GM04503 (cell line): Measurements from ENCODE around the gene SUPV3L1.
"Not testable (repeated sequence)": the region's sequence is repeated elsewhere in the genome, so short reads cannot be mapped to it uniquely, and the experiment has no call there.

Experiments
- DNase-seq: peaks from one replicate; pipeline ENCODE4 v3.0.0-alpha.2; 2012; ENCODE audit warnings: low read depth

The SUPV3L1 gene

DNA sequence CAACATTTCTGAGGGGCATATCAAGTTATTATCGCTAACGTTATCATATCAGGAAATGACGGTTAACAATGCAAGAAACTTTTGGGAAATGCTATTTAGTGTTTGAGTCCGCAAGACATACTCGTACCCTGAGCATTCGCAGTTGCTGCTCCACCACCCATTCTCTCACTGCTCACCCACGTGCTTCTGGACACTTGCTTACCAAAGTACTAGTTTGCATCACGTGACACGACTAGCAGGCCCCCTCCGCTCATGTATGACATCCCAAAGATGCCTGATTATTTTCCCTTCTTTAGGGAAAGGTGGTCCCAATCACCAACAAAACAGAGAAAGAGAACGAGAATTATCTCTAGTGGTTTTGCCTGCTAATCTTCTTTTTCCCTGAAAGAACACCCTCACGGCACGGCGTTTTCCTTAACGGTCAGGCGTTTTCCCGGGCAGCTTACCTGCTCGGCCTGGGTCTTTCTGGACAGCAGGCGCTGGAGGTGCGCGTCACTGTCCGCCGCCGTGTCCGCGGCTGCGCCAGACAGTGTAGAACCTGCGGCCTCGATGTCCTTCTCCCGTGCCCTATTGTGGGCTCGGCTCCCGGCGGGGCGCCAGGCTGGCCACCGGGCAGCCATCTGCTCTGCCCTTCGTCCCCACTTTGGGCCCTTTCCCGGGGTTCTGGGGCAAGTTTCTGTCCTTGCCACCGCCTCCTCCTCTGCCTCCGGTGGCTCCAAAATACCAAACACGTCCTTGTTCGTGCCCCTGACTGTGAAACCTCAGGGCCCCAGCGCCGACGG is at the start of gene SUPV3L1:
SUPV3L1 (plus strand) TSS at position 492 of the 782 bp plus-strand sequence; CDS start at position 550, 58 bp downstream.
- DNase-seq = peak; percentile 83

GRCh38 chr10:69130251-69130650 is 49.8 kb upstream of the SUPV3L1 start:
- DNase-seq = no peak

DNA sequence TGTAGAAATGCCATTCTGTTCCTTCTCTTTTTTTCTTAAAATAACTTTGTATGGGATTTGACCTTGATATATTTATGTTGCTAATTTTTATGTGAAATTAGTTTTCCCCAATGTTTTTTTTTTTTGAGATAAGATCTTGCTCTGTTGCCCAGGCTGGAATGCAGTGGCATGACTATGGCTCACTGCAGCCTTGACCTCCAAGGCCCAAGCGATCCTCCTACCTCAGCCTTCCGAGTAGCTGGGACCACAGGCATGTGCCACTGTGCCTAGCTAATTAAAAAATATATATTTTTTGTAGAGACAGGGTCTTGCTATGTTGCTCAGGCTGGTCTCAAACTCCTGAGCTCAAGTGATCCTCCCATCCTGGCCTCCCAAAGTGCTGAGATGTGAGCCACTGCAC is 40.1 kb upstream of the SUPV3L1 start:
- no peak for DNase-seq

- DNase-seq = no peak
These were observed 38.7 kb upstream of the SUPV3L1 start for GRCh38 chr10:69141304-69141703.

DNA sequence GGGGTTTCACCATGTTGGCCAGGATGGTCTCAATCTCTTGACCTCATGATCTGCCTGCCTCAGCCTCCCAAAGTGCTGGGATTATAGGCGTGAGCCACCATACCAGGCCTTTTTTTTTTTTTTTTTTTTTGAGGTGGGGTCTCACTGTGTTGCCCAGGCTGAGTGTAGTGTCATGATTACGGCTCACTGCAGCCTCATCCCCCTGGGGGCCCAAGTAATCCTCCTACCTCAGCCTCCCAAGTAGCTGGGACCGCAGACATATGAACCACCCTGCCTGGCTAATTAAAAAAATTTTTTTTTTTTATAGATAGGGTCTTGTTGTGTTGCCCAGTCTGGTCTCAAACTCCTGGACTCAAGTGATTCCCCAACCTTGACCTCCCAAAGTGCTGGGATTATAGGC is 38.0 kb upstream of the SUPV3L1 start:
- not testable (repeated sequence) for DNase-seq

DNA sequence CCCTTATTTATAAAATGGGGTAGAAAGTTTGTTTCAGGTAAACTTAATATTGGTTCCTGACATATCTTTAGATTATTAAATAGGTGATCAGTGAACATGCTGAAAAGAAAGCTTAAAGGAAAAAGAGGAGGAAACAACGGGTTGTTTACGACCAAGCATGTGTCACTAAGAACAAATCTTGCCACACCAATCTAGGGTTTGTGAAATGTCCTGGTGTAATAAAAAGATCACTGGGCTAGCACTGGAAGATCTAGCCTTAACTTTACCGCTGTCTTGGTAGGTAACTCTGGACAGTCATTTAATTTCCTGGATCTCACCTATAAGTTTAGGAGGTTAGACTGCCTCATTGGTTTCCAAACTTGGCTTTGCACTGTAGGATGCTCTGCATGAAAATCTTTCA is 37.1 kb upstream of the SUPV3L1 start:
- no peak for DNase-seq

DNA sequence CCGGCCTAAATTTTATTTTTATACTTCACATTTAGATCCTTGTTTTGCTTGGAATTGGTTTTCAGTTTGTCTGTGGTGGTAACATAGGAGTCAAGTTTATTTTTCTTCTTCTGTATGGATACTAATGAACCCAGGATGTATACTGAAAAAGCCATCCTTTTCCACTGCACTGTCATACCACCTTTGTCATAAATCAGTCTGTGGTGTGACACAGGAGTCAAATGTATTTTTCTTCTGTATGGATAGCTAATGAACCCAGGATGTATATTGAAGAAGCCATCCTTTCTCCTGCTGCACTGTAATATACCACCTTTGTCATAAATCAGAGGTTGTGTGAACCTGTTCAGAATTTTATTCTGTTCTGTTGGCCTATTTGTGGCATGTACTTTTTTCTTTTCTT is 34.7 kb upstream of the SUPV3L1 start:
- no peak for DNase-seq

GRCh38 chr10:69145864-69146263 is 34.2 kb upstream of the SUPV3L1 start:
- DNase-seq = no peak

GRCh38 chr10:69146759-69147158 is 33.3 kb upstream of the SUPV3L1 start:
- no peak for DNase-seq

DNA sequence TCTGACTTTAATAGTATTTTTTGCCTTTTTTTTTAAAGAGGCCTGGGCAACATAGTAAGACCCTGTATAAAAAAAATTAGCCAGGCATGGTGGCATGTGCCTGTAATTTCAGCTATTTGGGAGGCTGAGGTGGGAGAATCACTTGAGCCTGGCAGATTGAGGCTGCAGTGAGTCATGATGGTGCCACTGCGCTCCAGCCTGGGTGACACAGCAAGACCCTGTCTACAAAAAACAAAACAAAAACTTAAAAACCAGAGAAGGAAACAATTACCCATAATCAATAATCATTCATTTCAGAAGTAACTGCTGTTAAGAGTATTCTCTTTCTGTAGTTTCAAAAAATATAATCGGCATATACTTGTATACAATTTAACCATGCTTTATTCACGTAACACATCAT is 28.1 kb upstream of the SUPV3L1 start:
- DNase-seq = no peak

- DNase-seq = no peak
These were observed 26.8 kb upstream of the SUPV3L1 start for GRCh38 chr10:69153227-69153626.

DNA sequence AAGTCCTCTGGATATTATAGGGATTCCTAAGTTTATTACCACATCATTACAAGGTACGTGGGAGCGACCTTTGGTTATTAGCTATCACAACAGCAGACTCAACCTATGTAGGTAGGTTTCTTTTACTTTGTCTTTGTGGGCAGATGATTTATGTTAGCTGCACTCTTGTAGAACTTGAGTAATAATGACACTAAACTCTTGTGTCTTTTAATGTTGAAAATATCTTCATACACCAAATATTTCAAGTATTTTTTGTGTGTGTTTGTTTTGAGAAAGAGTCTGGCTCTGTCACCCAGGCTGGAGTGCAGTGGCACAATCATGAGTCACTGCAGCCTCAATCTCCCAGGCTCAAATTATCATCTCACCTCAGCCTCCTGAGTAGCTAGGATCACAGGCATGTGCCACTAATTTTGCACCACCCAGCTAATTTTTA is 19.2 kb upstream of the SUPV3L1 start:
- peak; percentile 55 for DNase-seq

- DNase-seq = no peak
These were observed 11.5 kb upstream of the SUPV3L1 start for GRCh38 chr10:69168493-69168892.

GRCh38 chr10:69172241-69172982 is 7.6 kb upstream of the SUPV3L1 start:
- peak; percentile 42 for DNase-seq

DNA sequence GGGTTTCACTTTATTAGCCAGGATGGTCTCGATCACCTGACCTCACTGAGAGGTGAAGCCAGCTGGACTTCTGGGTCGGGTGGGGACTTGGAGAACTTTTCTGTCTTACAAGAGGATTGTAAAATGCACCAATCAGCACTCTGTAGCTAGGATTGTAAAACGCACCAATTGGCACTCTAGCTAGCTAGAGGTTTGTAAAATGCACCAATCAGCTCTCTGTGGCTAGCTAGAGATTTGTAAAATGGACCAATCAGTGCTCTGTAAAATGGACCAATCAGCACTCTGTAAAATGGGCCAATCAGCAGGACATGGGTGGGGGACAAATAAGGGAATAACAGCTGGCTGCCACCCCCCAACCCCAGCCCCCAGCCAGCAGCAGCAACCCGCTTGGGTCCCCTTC is 4.7 kb upstream of the SUPV3L1 start:
- not testable (repeated sequence) for DNase-seq

DNA sequence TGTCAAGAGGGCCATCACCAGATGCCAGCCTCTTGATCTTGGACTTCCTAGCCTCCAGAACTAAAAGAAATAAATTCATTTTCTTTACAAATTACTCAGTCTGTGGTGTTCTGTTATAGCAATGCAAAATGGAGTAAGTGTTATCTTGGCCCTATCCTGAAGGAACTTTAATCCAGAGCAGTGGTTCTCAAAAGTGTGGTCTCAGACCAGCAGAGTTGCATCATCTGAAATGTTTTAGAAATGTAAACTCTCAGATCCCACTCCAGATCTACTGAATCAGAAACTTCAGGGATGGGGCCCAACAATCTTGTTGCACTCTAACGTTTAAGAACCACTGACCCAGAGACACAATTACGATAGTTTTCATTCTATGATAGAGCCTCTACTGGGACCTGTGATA is 3.2 kb upstream of the SUPV3L1 start:
- DNase-seq = no peak

GRCh38 chr10:69179089-69179742 is 818 bp upstream of the SUPV3L1 start:
- no peak for DNase-seq

GRCh38 chr10:69180525-69181204 is 631 bp downstream of the SUPV3L1 start:
- no peak for DNase-seq

GRCh38 chr10:69181433-69181832 is 1.4 kb downstream of the SUPV3L1 start:
- no peak for DNase-seq

DNA sequence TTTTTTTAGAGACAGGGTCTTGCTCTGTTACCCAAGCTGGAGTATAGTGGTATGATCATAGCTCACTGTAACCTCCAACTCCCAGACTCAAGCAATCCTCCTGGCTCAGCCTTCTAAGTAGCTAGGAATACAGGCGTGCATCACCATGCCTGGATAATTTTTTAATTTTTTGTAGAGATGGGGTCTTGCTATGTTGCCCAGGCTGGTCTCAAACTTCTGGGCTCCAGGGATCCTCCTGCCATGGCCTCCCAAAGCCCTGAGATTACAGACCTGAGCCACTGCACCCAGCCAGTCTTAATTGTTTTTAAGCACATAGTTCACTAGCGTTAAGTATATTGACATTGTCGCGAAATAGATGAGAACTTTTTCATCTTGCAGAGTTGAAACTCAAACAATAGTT is 2.0 kb downstream of the SUPV3L1 start:
- no peak for DNase-seq

- DNase-seq = no peak
These were observed 6.5 kb downstream of the SUPV3L1 start for GRCh38 chr10:69186524-69186923.

DNA sequence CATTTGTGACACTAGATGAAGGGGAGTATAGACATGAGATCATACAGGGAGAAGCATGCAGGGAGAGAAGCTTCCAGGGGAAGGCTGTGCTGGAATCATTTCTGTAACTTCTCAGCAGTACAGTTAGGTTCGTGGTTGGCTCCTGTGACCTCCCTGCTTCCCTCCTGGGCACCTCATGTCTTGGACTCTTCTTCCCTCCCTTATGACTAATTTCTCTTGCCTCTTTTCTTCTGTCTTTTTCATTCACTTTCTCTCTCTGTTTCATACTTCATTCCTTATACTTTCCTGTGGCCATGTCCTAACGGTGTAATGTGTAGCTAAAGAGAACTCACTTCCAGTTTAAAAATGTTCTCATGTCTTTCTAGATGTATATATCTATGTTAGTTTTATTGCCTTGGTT is 21.0 kb downstream of the SUPV3L1 start:
- no peak for DNase-seq
